Kidney epithelial cell (primary cell): ENCODE results near the gene NXPH1. TPM values are rescaled to one million over a fixed set of nuclear protein-coding genes. Genes with fewer than 3 reads are reported as not detected.

ENCODE experiments used
- DNase-seq: peaks from one replicate; pipeline ENCODE4 v3.0.0-alpha.2; 2010; ENCODE audit warnings: low read depth
- H3K27me3 ChIP-seq: 2 replicates; pipeline ENCODE4 v1.6.0; 2011; ENCODE audit warnings: low read length; ENCODE audit not compliant: control insufficient read depth, insufficient read depth
- H3K36me3 ChIP-seq: 2 replicates; pipeline ENCODE4 v1.5.1; 2011; ENCODE audit warnings: low read length; ENCODE audit not compliant: control insufficient read depth, insufficient read depth
- H3K4me3 ChIP-seq: 2 replicates; pipeline ENCODE4 v1.5.1; 2011; ENCODE audit warnings: low read depth, mild to moderate bottlenecking, control low read depth, low read length
- total RNA-seq: library from RNA; depleted of rRNA; stranded (reverse); fragments of >200 nt; gene quantifications from 2 replicates; pipeline ENCODE4 v1.2.3, GENCODE V29; 2015
- TF ChIP-seq, protein P1 (sequence below): IDR thresholded peaks from 2 replicates; pipeline ENCODE4 v1.5.1; 2011; ENCODE audit warnings: mild to moderate bottlenecking, moderate library complexity, low read length, control low read depth, inconsistent platforms; ENCODE audit not compliant: insufficient read depth, poor library complexity, severe bottlenecking

Gene NXPH1
- total RNA-seq, 1 donor from 2014 or later = not detected

DNA sequence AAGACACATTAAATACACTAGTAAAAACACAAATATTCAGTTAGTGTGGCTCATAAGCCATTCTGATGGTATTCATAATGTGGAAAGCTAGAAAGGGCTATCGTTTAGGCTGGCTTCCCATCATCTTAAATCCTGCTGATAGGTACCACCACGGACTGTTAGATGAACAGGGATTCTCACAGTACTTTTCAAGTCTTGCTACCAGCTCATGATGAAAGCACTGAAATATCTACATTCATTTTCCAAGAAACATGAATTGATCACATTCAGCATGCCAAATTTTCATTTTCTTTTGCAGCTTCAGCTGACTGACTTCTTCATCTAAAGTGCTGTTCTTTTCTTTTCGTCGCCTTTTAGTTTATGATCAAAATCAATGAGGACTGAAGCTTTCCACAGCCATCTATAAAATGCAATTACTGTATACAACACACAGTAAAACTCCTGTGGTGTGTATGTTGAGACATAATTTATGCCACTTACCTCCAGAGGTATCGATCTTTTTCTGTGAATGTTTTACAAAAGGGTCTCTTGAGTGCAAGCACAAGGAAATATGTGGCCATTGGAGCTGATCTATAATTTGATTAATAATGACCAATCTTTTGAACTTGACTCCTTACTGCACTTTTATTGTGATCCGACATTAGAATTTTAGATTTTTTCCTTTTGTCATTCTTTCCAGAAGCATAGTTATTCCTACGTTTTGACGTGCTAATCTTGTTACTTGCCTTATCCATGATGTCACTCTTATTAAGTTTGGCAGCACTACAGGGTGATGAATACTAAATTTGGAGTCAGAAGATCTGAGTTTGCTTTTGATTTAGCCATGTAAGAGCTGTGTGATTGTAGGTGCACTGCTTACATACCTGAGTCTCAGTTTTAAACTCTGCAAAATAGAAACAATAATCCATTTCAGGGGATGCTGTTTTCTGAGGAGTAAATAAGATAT is 58.4 kb downstream of the NXPH1 start:
- DNase-seq = no peak
- H3K27me3 ChIP-seq = no peaks in the 10 kb centered on the region
- no peak overlapping the region for H3K4me3 ChIP-seq
- TF ChIP-seq, protein P1, sequence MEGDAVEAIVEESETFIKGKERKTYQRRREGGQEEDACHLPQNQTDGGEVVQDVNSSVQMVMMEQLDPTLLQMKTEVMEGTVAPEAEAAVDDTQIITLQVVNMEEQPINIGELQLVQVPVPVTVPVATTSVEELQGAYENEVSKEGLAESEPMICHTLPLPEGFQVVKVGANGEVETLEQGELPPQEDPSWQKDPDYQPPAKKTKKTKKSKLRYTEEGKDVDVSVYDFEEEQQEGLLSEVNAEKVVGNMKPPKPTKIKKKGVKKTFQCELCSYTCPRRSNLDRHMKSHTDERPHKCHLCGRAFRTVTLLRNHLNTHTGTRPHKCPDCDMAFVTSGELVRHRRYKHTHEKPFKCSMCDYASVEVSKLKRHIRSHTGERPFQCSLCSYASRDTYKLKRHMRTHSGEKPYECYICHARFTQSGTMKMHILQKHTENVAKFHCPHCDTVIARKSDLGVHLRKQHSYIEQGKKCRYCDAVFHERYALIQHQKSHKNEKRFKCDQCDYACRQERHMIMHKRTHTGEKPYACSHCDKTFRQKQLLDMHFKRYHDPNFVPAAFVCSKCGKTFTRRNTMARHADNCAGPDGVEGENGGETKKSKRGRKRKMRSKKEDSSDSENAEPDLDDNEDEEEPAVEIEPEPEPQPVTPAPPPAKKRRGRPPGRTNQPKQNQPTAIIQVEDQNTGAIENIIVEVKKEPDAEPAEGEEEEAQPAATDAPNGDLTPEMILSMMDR = no peak
- no peaks in the 10 kb centered on the region for H3K36me3 ChIP-seq

DNA sequence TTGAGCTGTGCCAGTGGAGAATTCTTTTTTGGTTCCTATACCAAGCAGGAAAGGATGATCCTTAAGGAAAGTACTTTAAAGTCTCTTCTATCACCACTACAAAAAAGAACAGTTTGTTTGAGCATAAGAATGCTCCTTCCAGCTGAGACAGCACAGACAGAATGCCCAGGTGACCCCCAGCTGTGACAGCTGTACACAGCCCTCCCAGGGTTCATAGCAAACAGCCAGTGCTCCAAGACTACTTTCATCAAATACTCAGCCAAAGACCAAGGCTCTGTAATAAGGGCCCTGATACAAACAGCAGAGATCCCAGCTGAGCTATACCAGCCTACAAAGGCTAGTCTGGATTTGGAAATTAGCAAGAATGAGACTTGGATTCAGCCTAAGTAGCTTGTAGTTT is 65.7 kb downstream of the NXPH1 start:
- H3K27me3 ChIP-seq = no peaks in the 10 kb centered on the region
- no peak overlapping the region for H3K4me3 ChIP-seq
- H3K36me3 ChIP-seq = no peaks in the 10 kb centered on the region
- no peak for DNase-seq
- TF ChIP-seq, protein P1 = no peak

DNA sequence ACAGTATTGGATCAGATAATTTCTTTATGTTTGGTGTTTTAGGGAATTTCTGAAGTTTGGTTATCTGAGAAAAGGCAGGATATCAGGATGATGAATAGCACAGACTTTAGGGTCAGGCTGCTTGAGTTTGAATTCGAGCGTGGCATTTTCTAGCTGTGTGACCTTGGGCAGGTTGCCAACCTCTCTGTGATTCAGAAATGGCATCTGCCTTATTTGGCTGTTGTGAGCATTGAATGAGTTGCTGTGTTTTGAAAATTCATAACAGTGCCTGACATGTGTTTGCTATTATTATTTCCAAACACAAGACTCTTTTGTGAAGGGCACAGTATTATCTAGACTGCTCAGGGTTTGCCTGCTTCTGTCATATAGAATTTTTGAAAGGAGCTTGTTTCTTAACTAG is 66.9 kb downstream of the NXPH1 start:
- H3K4me3 ChIP-seq = no peak overlapping the region
- H3K27me3 ChIP-seq = no peaks in the 10 kb centered on the region
- DNase-seq = no peak
- TF ChIP-seq, protein P1 = no peak
- no peaks in the 10 kb centered on the region for H3K36me3 ChIP-seq

DNA sequence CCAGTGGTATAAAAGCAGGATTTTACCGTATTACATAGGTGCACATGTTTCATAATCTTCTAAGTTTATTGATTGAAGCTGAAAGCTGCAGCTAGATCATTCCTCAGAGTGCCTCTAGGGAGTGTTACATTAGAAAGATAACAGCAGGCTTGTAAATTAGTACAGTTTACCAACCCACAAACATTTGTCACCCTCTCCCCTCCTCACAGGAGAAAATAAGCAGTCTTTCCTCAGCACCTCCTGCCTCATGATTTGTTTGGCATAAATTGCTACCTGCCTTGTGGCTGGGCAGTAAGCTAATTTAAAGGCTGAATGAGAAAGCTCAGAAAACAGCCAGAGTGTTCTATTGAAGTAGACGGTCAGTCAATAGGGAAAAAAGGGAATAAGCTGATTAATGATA is 74.2 kb downstream of the NXPH1 start:
- Histone ChIP-seq H3K27me3 (no peaks in the 10 kb centered on the region), H3K4me3 (no peak overlapping the region), H3K36me3 (no peaks in the 10 kb centered on the region)
- DNase-seq = no peak
- TF ChIP-seq, protein P1 = no peak

DNA sequence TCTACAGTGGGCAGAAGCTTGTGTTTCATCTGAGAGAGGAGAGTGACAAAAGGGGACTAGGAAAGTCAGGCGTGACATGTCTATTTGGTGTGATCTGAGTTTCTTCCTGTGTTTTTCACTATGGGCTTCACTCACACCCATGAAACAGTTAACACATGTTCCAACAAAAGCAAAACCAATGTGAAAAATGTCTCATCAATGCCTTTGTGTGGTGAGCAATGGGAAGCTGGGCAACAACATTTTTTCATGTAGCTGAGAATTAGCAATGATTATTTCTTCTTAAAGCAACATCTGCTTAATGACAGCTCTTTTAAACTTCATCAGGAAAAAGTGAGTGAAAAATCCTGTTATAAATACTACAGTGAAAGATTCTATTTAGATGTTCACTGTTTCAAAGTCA is 76.2 kb downstream of the NXPH1 start:
- H3K27me3 ChIP-seq = no peaks in the 10 kb centered on the region
- TF ChIP-seq, protein P1 = no peak
- H3K36me3 ChIP-seq = no peaks in the 10 kb centered on the region
- no peak for DNase-seq
- no peak overlapping the region for H3K4me3 ChIP-seq
